ENCODE data around the gene OPRPN. TPM values are rescaled to one million over a fixed set of nuclear protein-coding genes. Genes with fewer than 3 reads are reported as not detected.

OPRPN gene
- polyA plus RNA-seq, 5 donors, result not detected

Other genes with a start within 250 kb of the OPRPN start
- under 1 TPM; 0.05 to 0.21 (median 0.09) TPM for gene PRR27, start 243.7 kb upstream of the OPRPN start, polyA plus RNA-seq (ENCODE audit: insufficient read depth in 1 of 5, insufficient read length in 5 of 5, low replicate concordance in 1 of 5)
- gene ODAM, start 202.2 kb upstream of the OPRPN start, polyA plus RNA-seq (ENCODE audit: insufficient read depth in 1 of 5, insufficient read length in 5 of 5, low replicate concordance in 1 of 5), result 10 to 100 TPM in 4 of 5 donors, 1 to 10 TPM in 1; 9.5 to 21.9 (median 16.0) TPM
- gene FDCSP, start 171.8 kb upstream of the OPRPN start, polyA plus RNA-seq (ENCODE audit: insufficient read depth in 1 of 5, insufficient read length in 5 of 5, low replicate concordance in 1 of 5), result not detected
- gene CSN3, start 155.3 kb upstream of the OPRPN start, polyA plus RNA-seq (ENCODE audit: insufficient read depth in 1 of 5, insufficient read length in 5 of 5, low replicate concordance in 1 of 5), result not detected
- not detected for gene CABS1, start 63.0 kb upstream of the OPRPN start, polyA plus RNA-seq (ENCODE audit: insufficient read depth in 1 of 5, insufficient read length in 5 of 5, low replicate concordance in 1 of 5)
- gene SMR3A, start 37.2 kb upstream of the OPRPN start, polyA plus RNA-seq (ENCODE audit: insufficient read depth in 1 of 5, insufficient read length in 5 of 5, low replicate concordance in 1 of 5), result not detected
- not detected for gene SMR3B, start 14.8 kb upstream of the OPRPN start, polyA plus RNA-seq (ENCODE audit: insufficient read depth in 1 of 5, insufficient read length in 5 of 5, low replicate concordance in 1 of 5)
- not detected for gene MUC7, start 74.3 kb downstream of the OPRPN start, polyA plus RNA-seq (ENCODE audit: insufficient read depth in 1 of 5, insufficient read length in 5 of 5, low replicate concordance in 1 of 5)
- under 1 TPM in 2 of 5 donors, not detected in 3; 0.49 to 0.58 TPM for gene AMTN, start 120.6 kb downstream of the OPRPN start, polyA plus RNA-seq (ENCODE audit: insufficient read depth in 1 of 5, insufficient read length in 5 of 5, low replicate concordance in 1 of 5)
- not detected for gene AMBN, start 194.3 kb downstream of the OPRPN start, polyA plus RNA-seq (ENCODE audit: insufficient read depth in 1 of 5, insufficient read length in 5 of 5, low replicate concordance in 1 of 5)
- gene ENAM, start 230.8 kb downstream of the OPRPN start, polyA plus RNA-seq (ENCODE audit: insufficient read depth in 1 of 5, insufficient read length in 5 of 5, low replicate concordance in 1 of 5), result under 1 TPM; 0.14 to 0.84 (median 0.42) TPM

All from right lung (tissue), 5 donors.